HG03159 (cell line): ENCODE data around the gene DYNLRB1.
A peak's percentile ranks its signal among the peaks of the same experiment; 100 is the strongest.
"Not testable (repeated sequence)": the region's sequence is repeated elsewhere in the genome, so short reads cannot be mapped to it uniquely, and the experiment has no call there.

ENCODE experiments used
- ATAC-seq: cut with Tn5 transposase; IDR thresholded peaks from one replicate; pipeline ENCODE4 v1.9.1; 2021; ENCODE audit warnings: mild to moderate bottlenecking, moderate library complexity; ENCODE audit not compliant: unreplicated experiment

DYNLRB1 gene

GRCh38 chr20:34510575-34510974 lies 5.6 kb upstream of the DYNLRB1 start:
- ATAC-seq: no peak

DNA sequence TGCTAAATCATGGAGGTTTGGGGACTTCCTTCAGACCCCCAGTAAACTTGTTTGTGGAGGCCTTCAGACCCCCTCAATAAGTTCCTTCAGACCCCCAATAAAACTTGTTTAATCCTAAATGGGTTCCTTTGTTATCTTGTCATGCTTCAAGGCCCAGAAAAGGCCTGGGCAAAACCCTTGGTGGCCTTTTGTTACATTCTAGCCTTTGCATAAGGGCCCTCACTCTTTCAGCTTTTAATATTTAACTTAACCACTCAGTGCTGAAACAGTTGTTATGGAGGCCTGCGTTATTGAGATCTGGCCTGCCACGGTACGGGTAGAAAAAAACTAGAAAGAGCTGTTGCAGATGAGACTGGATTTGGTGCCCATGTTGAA lies 4.3 kb upstream of the DYNLRB1 start:
- no peak for ATAC-seq

- no peak for ATAC-seq
Observed at GRCh38 chr20:34512266-34512954, 3.8 kb upstream of the DYNLRB1 start.

DNA sequence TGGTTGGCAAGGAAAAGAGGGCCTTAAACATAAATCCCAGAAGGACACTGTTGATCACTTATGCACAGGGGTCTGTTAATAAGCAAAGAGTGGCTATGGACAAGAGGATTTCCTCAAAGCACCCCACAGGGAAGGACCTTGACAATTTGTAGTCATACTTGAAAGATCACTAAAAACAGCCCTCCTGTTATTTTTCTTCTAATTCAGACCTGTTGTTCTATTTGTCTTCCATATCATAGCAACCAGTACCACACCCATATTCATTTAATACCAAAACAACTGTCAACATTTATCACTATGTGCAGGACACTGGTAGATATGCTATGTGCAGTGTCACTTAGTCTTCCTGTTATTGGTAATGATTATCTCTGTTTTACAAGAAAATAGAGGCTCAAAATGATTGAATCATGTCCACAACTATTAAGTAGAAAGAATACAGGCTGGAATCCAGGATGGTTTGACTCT lies 3.2 kb upstream of the DYNLRB1 start:
- ATAC-seq: no peak

- not testable (repeated sequence) for ATAC-seq
Observed at GRCh38 chr20:34514034-34514433, 2.2 kb upstream of the DYNLRB1 start.

DNA sequence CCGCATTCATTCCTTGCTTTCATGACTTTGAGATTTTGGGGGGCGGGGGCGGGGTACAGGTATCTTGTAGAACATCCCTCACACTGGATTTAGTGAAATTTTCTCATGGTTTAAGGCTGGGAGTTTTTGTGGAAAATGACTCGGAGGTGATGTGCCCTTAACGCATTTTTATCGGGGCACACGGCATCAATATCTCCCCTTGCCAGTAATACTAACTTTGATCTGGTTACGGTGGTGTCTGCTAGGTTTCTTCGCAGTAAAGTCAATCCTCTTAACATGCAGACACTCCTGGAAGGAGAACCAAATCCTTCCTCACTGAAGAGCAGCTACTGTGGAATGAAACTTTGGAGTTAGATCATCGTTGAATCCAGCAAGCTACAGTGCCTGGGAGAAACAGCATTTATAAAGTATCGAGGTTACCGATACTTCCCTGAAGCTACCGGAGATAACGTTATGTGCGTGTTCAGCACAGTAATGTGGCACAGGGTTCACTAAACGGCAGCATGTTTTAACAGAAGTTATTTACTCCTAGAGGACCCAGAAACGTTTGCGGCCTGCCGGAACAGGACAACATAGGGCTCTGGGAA lies 1.2 kb upstream of the DYNLRB1 start:
- ATAC-seq: no peak

GRCh38 chr20:34515484-34516246 lies 557 bp upstream of the DYNLRB1 start:
- peak; percentile 52 for ATAC-seq

DNA sequence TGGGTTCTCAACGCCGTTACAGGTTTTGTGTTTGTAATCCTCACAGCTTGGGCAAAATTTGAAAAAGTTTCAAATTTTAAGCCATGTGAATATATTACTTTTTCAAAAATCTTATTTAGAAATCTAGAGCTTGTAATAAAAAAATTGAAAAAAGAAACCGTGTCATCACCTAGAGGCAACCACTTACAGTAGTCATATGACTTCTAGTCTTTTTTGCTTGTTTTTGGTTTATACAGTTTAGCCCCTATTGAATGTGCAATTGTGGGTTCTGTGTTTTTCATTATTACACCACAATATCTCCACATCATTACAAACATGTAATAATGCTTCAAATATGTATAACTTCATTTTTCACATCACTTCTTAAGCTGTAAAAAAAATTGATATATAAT lies 888 bp downstream of the DYNLRB1 start:
- ATAC-seq: no peak

GRCh38 chr20:34518863-34519262 lies 2.6 kb downstream of the DYNLRB1 start:
- ATAC-seq: not testable (repeated sequence)

DNA sequence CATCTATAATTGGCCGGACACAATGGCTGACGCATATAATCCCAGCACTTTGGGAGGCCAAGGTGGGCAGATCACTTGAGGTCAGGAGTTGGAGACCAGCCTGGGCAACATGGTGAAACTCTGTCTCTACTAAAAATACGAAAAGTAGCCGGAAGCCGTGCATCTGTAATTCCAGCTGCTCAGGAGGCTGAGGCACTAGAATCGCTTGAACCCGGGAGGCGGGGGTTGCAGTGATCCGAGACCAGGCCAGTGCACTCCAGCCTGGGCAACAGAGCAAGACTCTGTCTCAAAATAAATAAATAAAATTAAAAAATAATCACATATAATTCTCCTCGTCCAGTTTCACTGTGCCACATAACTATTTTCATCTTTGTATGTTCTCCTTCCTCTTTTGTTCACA lies 3.6 kb downstream of the DYNLRB1 start:
- not testable (repeated sequence) for ATAC-seq

GRCh38 chr20:34522969-34523871 lies 7.0 kb downstream of the DYNLRB1 start:
- no peak for ATAC-seq

DNA sequence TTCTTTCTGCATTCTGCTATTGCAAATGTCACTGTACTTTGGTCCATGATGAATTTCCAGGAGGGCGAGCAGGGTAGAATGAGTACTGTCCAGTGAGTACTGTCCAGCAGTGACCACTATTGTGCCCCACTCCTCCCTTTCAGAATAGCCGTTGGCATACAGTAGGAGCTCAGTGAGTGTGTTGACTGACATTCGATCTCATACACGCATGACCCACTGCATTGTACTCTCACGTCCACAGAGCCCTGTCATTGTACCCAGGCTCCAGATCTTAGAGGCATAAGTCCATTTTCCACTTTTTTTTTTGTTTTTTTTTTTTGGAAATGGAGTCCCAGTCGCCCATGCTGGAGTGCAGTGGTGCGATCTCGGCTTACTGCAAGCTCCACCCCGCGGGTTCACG lies 8.2 kb downstream of the DYNLRB1 start:
- no peak for ATAC-seq

DNA sequence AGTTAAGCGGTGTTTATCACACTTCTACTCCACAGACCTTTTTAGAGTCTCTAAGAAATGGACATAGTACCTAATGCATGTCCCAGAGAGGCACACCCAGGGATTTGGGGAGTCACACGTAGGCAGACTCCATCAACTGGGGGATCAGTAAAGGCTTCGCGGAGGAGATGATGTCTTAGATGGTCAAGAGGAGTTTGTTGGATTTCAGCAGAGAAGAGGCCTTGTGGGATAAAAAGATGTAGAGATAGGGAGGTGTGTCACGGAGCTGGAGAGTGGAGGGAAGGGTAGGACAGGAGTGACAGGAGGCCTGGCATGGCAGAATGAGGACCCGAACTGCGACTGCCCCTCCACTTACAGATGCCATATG lies 9.1 kb downstream of the DYNLRB1 start:
- no peak for ATAC-seq

- ATAC-seq: no peak
Observed at GRCh38 chr20:34525709-34526416, 9.6 kb downstream of the DYNLRB1 start.

GRCh38 chr20:34526466-34526865 lies 10.2 kb downstream of the DYNLRB1 start:
- no peak for ATAC-seq

- ATAC-seq: no peak
Observed at GRCh38 chr20:34527016-34527415, 10.8 kb downstream of the DYNLRB1 start.

- no peak for ATAC-seq
Observed at GRCh38 chr20:34528921-34529297, 12.7 kb downstream of the DYNLRB1 start.

DNA sequence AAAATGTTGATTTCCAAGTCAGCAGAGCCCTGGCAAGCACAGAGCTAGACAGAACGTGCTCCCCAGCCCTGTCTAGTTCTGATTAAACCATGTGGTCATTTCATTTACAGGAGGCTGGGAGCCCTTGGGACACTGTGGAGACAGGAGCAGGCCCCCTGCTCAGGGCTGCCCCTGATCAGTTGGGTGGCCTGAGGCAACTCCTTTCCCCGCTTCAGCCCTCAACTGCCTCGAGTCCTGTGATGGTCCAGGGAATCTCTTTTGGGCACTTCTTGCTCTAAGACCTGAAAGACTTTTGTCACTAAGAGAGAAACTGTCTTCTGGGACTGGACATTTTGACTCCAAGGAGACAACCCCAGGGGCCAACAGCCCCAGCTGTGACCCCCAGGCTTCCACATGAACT lies 13.5 kb downstream of the DYNLRB1 start:
- ATAC-seq: no peak

DNA sequence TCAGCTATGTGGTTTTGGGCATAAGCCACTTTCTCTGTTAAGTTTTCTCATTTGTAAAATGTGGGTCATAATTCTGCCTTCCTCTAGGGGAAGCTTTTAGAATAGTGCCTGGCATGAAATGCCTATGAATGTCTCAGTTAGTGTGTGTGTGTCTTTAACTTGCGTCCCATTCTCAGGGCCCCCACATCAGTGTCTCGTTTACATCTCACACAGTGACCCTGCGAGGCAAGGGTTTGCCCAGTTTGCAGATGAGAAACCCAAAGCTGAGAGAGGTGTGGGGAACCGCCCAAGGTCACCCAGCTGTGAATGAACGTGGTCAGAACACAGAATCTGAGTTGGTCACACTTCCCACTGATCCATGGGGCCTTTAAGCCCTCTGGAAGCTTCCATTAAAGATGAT lies 14.1 kb downstream of the DYNLRB1 start:
- no peak for ATAC-seq

GRCh38 chr20:34531608-34532265 lies 15.5 kb downstream of the DYNLRB1 start:
- ATAC-seq: no peak
